ENCODE measurements around the gene COPG1. TPM values are rescaled to one million over a fixed set of nuclear protein-coding genes. Genes with fewer than 3 reads are reported as not detected.
"Not testable (repeated sequence)": the region's sequence is repeated elsewhere in the genome, so short reads cannot be mapped to it uniquely, and the experiment has no call there.

COPG1 gene
- total RNA-seq, 1 donor from 2014 or later = 231 TPM

DNA sequence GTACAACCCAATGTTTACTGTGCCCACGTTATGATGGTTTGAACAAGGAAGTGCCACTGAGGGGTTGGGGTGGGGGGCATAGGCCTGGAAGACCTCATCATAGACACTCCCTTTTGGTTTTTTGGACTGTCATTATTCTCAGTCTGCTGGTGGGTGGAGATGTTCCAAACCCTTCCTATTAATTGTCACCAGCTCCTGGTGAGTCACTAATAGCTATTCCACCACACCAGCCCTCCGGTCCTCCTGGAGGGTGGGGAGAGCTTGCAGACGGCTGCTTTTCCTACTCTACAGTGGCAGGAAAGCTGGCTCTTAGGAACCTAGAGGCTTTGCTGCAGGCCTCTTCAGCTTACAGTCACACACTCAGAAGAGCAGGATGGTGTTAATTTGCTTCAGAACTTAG, 9.0 kb upstream of the COPG1 start:
- peak; percentile 64 for DNase-seq (ENCODE audit: low read depth)

DNA sequence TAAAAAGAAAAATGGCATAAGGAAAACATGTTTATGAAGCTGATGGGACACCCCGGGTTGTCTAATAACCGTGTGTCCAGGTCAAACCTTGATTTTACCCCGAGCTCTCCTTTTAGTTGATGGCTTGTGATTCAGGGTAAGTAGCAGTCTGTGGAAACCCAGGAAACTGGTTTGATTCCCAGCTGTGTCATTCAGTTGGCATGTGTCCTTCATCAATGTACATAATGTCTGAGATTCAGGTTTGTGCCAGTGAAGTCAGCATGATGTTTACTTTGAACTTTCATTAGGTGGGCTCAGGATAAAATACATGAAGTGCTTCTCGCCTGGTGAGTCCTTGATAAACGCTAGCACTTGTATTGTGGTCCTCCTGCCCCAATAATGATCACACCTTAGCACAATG, 4.3 kb upstream of the COPG1 start:
- no peak for DNase-seq (ENCODE audit: low read depth)

- DNase-seq (ENCODE audit: low read depth) = peak; percentile 95
These were observed 3.6 kb upstream of the COPG1 start for GRCh38 chr3:129245641-129246306.

GRCh38 chr3:129246636-129247035, 2.8 kb upstream of the COPG1 start:
- no peak for DNase-seq (ENCODE audit: low read depth)

DNA sequence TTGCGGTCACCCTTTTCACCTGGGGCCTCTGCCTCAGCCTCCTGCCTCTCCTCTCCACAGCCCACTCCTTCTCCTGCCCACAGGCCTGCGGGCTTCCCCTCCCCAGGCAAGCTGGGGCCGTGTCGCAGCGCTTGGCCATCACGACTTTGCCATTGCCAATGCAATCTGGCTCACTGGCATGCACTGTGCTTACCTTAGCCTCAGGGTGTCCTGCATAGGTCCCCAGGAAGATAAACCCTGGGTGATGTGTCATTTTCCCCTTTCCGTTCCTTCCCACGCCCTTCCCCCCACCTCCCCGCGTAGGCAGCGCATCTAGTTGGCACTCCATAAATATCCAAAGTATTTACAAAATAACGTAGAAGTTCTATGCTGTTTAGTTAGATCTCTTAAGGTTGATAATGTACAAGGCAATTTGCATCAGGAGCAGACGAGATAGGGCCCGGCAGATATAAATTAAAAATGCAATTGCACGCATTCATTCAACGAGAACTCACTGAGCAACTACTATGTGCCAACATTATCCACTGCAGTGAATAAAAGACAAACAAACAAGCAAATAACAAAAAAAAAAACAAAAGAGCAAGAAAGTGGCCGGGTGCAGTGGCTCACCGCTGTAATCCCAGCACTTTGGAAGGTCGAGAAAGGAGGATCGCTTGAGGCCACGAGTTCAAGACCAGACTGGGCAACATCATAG, 973 bp upstream of the COPG1 start:
- DNase-seq (ENCODE audit: low read depth) = no peak

DNA sequence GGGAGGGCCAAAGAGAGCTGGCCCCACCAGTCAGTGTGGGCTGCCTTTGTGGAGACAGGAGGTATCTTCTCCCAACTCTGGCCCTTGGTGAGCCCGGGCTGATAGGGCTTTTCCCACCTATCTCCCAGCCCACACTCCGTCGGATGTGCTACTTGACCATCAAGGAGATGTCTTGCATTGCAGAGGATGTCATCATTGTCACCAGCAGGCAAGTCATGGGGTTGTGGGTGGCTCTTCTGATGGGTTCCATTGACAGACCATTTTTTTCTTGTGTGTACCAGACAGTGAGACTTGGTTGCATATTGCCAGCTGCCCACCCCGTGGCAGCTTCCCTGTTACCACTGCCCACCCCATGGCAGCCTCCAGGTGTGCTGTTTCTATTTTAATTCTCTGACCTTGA, 3.3 kb downstream of the COPG1 start:
- no peak for DNase-seq (ENCODE audit: low read depth)

DNA sequence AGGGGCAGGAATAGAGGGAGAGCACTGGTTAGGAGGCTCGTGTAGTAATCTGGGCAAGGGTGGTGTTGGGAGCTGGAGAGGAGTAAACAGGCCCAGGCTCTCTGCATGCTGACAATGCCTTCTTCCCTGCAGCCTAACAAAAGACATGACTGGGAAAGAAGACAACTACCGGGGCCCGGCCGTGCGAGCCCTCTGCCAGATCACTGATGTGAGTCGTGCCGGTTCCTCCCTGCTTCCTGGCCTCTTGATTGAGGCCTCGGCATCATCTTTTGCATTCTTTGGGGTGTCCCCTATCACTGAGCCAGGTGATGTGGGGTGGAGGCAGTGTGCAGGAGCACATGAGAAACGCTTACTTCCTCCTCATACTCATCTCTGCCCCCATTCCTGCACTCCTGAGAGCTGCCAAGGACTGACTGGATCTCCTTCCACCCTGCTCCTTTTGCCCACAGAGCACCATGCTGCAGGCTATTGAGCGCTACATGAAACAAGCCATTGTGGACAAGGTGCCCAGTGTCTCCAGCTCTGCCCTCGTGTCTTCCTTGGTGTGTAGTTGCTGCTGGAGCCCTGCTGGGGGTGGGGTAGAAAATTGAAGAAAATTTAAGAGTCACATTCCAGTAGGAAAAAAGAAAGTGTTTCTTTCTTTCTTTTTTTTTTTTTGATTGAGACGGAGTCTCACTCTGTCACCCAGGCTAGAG, 5.3 kb downstream of the COPG1 start:
- no peak for DNase-seq (ENCODE audit: low read depth)

- DNase-seq (ENCODE audit: low read depth) = no peak
These were observed 6.9 kb downstream of the COPG1 start for GRCh38 chr3:129256270-129256669.

GRCh38 chr3:129257609-129258008, 8.2 kb downstream of the COPG1 start:
- DNase-seq (ENCODE audit: low read depth) = no peak

GRCh38 chr3:129259612-129260477, 10.4 kb downstream of the COPG1 start:
- DNase-seq (ENCODE audit: low read depth) = no peak

DNA sequence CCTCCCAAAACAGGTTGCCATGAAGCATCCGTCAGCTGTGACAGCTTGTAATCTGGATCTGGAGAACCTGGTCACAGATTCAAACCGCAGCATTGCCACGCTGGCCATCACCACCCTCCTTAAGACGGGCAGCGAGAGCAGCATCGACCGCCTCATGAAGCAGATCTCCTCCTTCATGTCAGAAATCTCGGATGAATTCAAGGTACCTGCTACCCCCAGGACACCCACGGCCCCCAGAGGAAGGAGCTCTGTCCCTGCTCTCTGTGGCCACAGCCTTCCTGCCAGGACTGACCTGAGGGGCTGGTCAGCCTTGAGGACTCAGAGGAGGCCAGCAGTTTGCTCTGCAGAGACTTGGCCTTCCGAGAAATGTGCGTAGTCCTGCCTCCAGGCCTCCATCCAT, 11.2 kb downstream of the COPG1 start:
- DNase-seq (ENCODE audit: low read depth) = no peak

- no peak for DNase-seq (ENCODE audit: low read depth)
These were observed 12.5 kb downstream of the COPG1 start for GRCh38 chr3:129261894-129262293.

DNA sequence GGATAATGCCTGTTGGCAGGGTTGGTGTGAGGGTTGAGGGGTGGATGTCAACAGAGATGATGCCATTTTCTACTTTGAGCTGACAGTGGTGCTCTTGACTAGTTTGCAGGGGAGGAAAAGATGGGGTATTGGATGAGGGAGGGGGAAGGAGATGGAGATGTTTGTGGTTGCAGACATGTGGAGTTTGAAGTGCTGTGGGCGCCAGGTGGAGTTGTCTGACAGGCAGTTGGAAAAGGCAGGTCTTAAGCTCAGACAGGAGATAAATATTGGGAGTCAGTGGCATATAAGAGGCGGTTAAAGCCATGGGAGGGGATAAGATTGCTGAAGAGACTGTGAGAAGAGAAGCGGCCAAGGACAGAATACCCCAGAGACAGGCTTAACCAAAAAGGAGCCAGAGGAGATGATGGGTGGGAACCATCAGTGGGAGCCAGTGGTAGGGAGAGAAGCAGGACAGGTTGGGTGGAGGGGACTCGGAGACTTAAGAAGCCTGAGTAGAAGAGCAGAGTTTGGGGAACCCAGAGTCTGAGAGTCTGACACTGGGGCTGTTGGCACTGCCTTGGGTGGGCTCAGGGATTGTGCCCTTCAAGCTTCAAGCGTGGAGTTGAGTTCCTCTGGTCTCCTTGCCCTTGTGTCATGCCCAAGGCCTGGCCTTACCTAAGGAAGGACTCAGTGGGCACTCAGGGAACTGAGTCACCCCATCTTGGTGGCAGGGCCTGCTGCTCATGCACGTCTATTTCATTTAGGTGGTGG, 13.9 kb downstream of the COPG1 start:
- DNase-seq (ENCODE audit: low read depth) = no peak

GRCh38 chr3:129264994-129265393, 15.6 kb downstream of the COPG1 start:
- not testable (repeated sequence) for DNase-seq (ENCODE audit: low read depth)

- no peak for DNase-seq (ENCODE audit: low read depth)
These were observed 17.2 kb downstream of the COPG1 start for GRCh38 chr3:129266651-129267050.

GRCh38 chr3:129268396-129268795, 19.0 kb downstream of the COPG1 start:
- DNase-seq (ENCODE audit: low read depth) = no peak

DNA sequence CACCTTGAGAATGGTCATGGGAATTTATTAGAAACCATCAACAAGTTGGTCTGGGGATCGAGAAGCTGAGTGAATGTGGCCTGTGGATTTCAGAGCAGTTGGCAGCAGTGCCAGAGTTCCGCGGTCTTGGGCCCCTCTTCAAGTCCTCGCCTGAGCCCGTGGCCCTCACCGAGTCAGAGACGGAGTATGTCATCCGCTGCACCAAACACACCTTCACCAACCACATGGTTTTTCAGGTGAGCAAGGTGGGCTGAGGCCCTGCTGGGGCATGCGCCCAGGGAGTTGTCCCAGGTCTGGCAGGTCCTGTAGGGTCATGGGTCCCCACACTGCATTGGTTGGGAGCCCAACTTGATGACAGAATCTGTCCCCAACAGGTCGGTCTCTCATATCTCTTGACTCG, 22.3 kb downstream of the COPG1 start:
- DNase-seq (ENCODE audit: low read depth) = no peak

DNA sequence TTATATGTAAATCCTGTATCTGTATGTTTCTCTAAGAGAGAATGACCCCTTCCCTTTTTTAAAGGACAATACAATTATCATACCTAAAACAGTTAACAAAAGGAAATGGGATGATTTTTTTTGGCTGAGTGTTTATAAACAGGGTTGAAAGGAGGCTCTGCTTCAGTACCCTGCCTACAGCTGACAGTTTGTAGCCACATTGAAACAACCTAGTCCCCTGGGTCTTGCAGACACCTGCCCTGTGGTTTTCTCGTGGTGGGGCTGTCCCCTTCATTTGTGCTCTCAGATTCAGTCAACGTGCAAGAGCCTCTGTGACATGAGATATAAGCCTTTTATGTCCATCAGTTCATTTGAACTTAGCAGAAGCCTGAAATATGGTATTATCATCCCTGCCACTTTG, 27.0 kb downstream of the COPG1 start:
- DNase-seq (ENCODE audit: low read depth) = peak; percentile 62

GRCh38 chr3:129277829-129278271, 28.4 kb downstream of the COPG1 start:
- DNase-seq (ENCODE audit: low read depth) = no peak

DNA sequence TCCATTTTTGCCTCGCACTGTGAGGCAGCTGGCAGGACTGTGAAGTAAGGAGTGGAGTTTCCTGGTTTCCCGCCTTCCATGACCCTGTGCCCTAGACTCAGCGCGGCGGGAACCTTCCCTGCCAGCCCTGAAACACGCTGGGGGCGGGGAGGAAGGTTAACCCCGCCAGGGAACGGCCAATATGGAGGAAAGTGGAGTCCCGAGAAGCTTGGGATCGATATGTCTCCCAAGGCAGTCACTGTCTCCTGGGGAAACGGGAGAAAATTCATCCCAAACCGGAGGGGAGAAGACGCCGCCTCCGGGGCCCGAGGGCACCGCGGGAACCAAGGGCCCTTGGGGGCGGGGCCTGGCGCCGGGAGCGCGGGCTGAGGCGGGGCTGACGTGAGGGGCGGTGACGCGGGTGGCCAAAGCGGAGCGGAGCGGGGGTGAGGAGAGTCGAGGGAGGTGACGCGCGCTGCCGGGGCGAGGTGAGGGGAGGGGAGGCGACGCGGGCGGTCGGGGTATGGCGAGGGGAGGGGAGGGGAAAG, 29.1 kb downstream of the COPG1 start, which contains the start of gene HMCES:
Gene HMCES (plus strand): TSS at position 432 of the 527 bp plus-strand sequence. CDS start 863 bp downstream, outside the sequence.
- peak; percentile 89 for DNase-seq (ENCODE audit: low read depth)

Measured in myocyte (in vitro differentiated cells).